A673 (cell line): ENCODE data around the gene KAT14.

Source experiments
- CTCF ChIP-seq: fragments of 300-800, 200-600 bp; sonication (generic); conservative IDR thresholded peaks from 2 replicates; pipeline ENCODE4 v1.5.1; 2017; ENCODE audit warnings: low read depth, mild to moderate bottlenecking, antibody characterized with exemption, low read length, moderate library complexity, mixed read lengths
- EZH2 ChIP-seq: fragments of 200-600 bp; sonication (generic); IDR thresholded peaks from 2 replicates; pipeline ENCODE4 v1.6.1; 2017; ENCODE audit warnings: borderline replicate concordance, low read depth, mild to moderate bottlenecking, mixed read lengths, antibody characterized with exemption, low read length; ENCODE audit not compliant: poor library complexity, severe bottlenecking

- TF ChIP-seq CTCF: no peak
- TF ChIP-seq EZH2: no peak
These were observed 85.7 kb downstream of the KAT14 start for GRCh38 chr20:18223409-18223808.
